ENCODE data around the gene ST8SIA1.

ST8SIA1 gene

GRCh38 chr12:22252057-22252456 lies 82.5 kb downstream of the ST8SIA1 start:
- TF ChIP-seq CTCF (IDR thresholded peaks at IDR 0.05; ENCODE audit: insufficient read depth, low read length, missing control alignments) = no peak
- H3K4me3 ChIP-seq (ENCODE audit: low read depth, low read length) = no peak overlapping the region
- ChIA-PET POLR2A (no interaction called here), CTCF (no interaction called here)
- DNase-seq (ENCODE audit: low read depth, low spot score) = no peak

DNA sequence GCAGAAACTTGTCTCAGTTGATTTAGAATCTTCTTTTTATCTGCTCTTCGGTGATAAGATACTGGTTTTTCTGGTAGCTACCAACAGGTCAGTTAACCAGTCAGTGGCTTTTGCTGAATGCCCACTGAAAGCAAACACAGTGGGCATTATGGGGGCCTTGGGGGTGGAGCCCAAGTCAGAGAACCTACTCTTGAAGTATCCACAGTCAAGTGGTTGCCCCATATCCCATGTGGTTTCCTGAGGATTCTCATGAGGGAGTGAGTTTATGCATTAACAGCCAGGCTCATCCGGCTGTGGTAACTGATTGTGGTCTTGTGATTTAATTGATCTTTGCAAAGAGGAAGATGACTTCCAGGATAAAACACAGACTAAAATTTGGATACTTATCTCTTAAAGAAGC lies 83.7 kb downstream of the ST8SIA1 start:
- ChIA-PET POLR2A (no interaction called here), CTCF (no interaction called here)
- TF ChIP-seq CTCF (IDR thresholded peaks at IDR 0.05; ENCODE audit: insufficient read depth, low read length, missing control alignments) = no peak
- no peak for DNase-seq (ENCODE audit: low read depth, low spot score)
- no peak overlapping the region for H3K4me3 ChIP-seq (ENCODE audit: low read depth, low read length)

DNA sequence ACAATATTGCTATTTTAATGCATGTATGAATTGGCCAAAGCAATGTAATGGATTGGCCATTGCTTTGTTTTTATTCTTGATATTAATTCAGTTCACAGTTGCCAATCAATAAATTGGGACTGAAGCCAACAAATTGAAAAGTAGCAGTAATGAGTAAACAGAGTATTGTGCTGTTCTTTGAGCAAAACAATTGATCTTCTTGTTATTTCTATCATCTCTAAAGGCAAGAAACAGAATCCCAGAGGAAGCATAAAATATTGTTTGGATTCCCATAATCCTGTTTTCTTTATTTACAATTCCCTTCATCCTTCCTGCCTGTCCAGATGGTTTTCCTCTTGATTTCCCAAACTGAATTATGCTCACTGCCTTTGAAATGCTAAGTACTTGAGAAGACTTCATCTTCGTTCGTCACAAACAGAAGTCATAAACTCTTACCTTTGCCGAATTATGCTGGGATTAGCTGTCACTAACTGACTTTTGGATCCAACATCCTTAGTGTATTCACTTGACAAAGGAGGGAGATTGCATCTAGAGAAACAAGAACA lies 85.9 kb downstream of the ST8SIA1 start:
- H3K4me3 ChIP-seq (ENCODE audit: low read depth, low read length) = no peak overlapping the region
- DNase-seq (ENCODE audit: low read depth, low spot score) = no peak
- ChIA-PET POLR2A (no interaction called here), CTCF (no interaction called here)
- TF ChIP-seq CTCF (IDR thresholded peaks at IDR 0.05; ENCODE audit: insufficient read depth, low read length, missing control alignments) = no peak

DNA sequence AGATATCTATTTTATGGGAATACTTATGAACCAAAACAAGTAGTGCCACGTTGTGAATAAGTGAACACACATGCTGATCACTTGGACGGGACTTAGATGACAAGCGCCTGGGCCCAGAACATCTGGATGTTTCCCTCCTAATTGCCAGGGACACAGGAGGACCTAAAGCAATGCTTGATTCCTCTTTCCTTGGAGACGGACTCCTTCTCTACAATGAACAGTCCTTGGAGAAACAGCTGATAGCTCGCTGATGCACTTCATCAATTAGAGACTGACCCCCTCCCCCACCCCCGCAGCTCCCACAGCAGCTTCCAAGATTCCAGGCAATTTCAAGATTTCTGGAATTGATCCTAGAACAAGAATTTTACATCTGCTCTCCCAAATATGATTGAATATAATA lies 86.4 kb downstream of the ST8SIA1 start:
- no peak for DNase-seq (ENCODE audit: low read depth, low spot score)
- ChIA-PET POLR2A (no interaction called here), CTCF (no interaction called here)
- TF ChIP-seq CTCF (IDR thresholded peaks at IDR 0.05; ENCODE audit: insufficient read depth, low read length, missing control alignments) = no peak
- H3K4me3 ChIP-seq (ENCODE audit: low read depth, low read length) = no peak overlapping the region

DNA sequence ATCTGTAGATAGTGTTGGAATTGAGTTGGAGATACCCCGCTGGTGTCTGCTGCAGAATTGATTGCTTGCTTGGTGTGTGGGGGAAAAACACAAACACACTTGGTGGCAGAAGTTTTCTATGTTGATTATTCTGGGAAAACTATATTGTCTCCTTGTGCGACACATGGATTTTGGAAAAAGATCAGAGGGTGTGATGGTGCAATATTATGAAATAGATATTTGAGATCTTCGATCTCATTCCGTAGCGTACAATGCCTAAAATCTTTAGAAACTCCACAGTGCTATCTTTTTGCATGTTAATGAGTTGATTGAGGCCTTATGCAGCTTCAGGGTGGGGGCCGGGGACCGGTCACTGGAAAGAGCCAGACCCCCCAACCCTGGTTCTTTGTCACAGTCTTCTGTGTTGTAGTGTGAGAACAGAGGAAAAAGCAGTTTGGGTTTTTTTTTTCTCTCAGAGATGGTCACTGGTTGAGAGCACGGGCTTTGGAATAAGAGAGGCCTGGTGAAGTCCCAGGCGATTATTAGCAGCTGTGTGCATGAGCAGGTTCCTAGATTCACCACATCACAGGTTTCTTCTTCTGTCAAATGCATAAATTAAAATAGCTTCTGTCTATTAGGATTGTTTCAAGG lies 88.2 kb downstream of the ST8SIA1 start:
- CTCF ChIA-PET = no interaction called here
- no peak for TF ChIP-seq CTCF (IDR thresholded peaks at IDR 0.05; ENCODE audit: insufficient read depth, low read length, missing control alignments)
- no peak for DNase-seq (ENCODE audit: low read depth, low spot score)
- POLR2A ChIA-PET = no interaction called here
- no peak overlapping the region for H3K4me3 ChIP-seq (ENCODE audit: low read depth, low read length)

DNA sequence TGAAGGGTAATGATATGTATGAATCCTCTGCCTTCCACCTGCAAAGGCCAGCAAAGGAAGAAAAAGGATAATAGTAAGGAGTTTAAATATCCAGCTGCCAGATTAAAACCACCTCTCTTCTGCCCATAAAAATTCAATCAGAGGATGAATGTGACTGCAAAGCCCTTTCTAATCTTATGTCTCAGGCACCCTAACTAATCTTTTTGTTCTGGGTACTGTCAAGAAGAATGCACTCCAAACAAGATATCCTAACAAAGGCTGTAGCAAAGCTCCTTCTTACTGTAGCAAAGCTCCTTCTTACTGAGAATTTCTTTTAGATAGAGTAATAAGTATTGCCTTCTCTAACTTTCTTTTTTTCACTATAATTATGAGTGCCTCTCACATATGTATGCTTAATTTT lies 91.8 kb downstream of the ST8SIA1 start:
- no peak overlapping the region for H3K4me3 ChIP-seq (ENCODE audit: low read depth, low read length)
- POLR2A ChIA-PET = no interaction called here
- no peak for TF ChIP-seq CTCF (IDR thresholded peaks at IDR 0.05; ENCODE audit: insufficient read depth, low read length, missing control alignments)
- no peak for DNase-seq (ENCODE audit: low read depth, low spot score)
- CTCF ChIA-PET = no interaction called here
